Measurements from ENCODE around the gene ECI1. TPM values are rescaled to one million over a fixed set of nuclear protein-coding genes. Genes with fewer than 3 reads are reported as not detected.

Gene ECI1
- total RNA-seq, 2 donors from 2014 or later = 36.7 to 50.6 TPM

DNA sequence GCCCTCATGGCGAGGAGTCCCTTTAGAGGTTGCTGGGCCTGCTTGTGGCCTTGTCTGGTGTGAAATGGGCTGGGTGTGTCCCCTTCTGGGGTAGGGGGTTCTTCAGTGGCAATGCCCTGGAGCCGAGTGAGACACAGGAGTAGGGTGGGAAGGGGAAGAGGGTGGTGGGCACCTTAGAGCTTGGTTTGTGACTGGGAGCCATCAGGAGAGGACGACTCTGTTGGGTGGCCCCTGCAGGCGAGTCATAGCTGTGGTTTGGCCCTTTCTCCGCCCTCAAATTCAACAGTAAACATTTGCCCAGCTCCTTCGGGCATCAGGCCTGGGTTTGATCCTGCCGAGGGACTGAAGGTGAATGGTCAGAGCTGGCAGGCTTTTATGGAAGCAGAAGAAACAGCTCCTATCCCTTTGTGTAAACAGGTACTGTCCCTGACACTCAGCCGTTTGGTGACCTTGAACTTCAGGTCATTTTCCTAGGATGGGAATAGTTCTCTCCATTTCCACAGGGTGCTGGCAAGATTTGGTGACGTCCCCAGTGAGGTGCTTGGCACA, 25.1 kb downstream of the ECI1 start:
- H3K36me3 Mint-ChIP-seq (ENCODE audit: low read depth) = peaks cover 20% of the 10 kb centered on the region
- no peak overlapping the region for H3K4me3 Mint-ChIP-seq
- no peak for ATAC-seq (replicated peaks)
- H3K9me3 Mint-ChIP-seq = no peaks in the 10 kb centered on the region
- H3K27ac Mint-ChIP-seq = no peak overlapping the region
- no peaks in the 10 kb centered on the region for H3K4me1 Mint-ChIP-seq
- no peaks in the 10 kb centered on the region for H3K27me3 Mint-ChIP-seq

DNA sequence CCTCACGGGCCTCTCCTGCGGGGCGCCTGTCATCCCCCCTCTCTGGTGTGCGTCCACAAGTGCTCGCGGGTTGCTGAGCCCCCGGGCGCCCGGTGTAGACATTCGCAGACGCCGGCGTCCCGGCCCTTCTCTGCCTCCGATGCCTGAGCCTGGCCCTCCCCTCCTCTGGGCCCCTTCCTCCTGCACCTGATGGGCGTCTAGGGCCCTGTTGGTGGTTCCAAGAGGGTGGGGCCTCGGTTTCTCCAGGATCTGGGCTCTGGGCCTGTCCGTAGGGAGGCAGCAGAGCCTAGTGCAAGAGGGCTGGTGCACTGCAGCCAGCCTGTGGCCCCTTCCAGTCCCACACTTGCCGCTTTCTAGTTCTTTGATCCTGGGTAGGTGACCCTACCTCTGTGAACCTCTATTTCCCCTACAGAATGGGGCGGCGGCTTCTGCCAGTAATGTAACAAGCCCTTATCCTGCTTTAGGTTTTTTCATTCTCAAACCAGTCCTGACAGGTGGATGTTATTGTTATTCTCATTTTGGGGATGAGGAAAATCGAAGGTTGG, 27.4 kb downstream of the ECI1 start:
- Mint-ChIP-seq H3K9me3 (no peaks in the 10 kb centered on the region), H3K4me1 (no peaks in the 10 kb centered on the region), H3K27ac (peak overlapping the region; percentile 78), H3K36me3 (ENCODE audit: low read depth) (peaks cover 8% of the 10 kb centered on the region), H3K27me3 (no peaks in the 10 kb centered on the region), H3K4me3 (peak overlapping the region; percentile 80)
- ATAC-seq (replicated peaks) = peak; percentile 10

DNA sequence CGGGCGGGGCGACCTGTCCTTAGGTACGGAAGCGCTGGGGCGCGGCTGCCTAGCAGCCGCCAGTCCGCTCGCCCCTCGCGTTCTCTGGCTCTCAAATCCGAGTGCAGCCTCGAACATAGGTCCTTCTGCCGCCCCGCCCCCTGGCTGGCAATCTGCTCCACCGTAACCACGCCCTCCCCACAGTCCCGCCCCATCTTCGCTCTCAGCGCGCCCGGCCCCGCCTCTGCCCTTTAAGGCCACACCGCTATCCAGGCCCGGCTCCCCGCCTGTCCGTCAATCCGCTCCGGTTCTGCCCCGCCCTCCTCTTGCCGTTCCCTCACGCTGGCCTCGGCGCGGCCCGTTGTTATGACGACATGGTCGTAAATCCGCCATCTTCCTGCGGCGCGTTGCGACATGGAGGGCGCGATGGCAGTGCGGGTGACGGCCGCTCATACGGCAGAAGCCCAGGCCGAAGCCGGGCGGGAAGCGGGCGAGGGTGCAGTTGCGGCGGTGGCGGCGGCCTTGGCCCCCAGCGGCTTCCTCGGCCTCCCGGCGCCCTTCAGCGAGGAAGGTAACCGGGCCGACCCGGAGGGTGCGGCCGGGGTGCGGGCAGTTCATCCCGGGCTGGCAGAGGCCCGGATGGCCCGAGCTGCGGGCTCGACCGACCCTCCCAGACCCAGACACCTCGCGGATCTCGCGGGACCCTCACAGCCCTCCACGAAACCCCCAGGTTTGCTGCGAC, 28.0 kb downstream of the ECI1 start, which contains the start of gene E4F1:
TSS of gene E4F1 (plus strand) at position 371 of the 721 bp plus-strand sequence. CDS start at position 394, 23 bp downstream.
- H3K27ac Mint-ChIP-seq = peak within 1 kb of the TSS; percentile 78
- peak; percentile 100 for ATAC-seq (replicated peaks)
- H3K27me3 Mint-ChIP-seq = no peaks in the 10 kb centered on the region
- H3K4me1 Mint-ChIP-seq = no peaks in the 10 kb centered on the region
- H3K4me3 Mint-ChIP-seq = peak within 1 kb of the TSS; percentile 80
- H3K9me3 Mint-ChIP-seq = no peaks in the 10 kb centered on the region
- peaks cover 8% of the 10 kb centered on the region for H3K36me3 Mint-ChIP-seq (ENCODE audit: low read depth)

DNA sequence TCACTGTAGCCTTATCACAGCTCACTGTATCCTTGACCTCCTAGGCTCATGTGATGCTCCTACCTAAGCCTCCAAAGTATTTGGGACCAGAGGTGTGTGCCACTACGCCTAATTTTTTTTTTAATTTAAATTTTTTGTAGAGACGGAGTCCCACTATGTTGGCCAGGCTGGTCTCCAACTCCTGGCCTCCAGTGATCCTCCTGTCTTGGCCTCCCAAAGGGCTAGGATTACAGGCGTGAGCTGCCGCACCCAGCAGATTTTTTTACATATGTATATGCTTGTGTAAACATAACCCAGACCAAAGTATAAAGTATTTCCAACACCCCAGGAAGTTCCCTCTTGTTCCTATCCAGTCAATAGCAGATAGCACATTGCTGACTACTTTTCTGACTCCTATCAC, 35.1 kb downstream of the ECI1 start:
- ATAC-seq (replicated peaks) = no peak
- H3K36me3 Mint-ChIP-seq (ENCODE audit: low read depth) = peaks cover 21% of the 10 kb centered on the region
- peak overlapping the region; percentile 80 for H3K4me3 Mint-ChIP-seq
- peaks cover 6% of the 10 kb centered on the region for H3K4me1 Mint-ChIP-seq
- H3K27ac Mint-ChIP-seq = no peak overlapping the region
- H3K9me3 Mint-ChIP-seq = no peaks in the 10 kb centered on the region
- H3K27me3 Mint-ChIP-seq = no peaks in the 10 kb centered on the region

DNA sequence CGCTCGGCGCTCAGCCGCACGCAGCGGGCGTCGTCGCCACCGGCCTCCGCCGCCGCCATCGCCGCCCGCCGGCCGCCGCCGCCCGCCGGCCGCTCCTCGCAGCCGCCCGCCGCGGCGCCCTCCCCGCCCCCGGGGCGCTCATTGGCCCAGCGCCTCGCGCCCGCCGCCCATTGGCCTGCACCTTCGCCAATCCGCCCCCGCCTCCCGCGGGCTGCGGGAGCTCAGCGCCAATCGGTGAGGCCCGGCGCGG, 36.7 kb downstream of the ECI1 start, which contains the start of gene PGP:
TSS of gene PGP (minus strand) at position 122 of the 250 bp plus-strand sequence. CDS start at position 59, 63 bp downstream.
- Mint-ChIP-seq H3K27ac (peak within 1 kb of the TSS; percentile 73), H3K4me1 (peaks cover 6% of the 10 kb centered on the region), H3K27me3 (no peaks in the 10 kb centered on the region), H3K9me3 (no peaks in the 10 kb centered on the region), H3K4me3 (peak within 1 kb of the TSS; percentile 89), H3K36me3 (ENCODE audit: low read depth) (peaks cover 21% of the 10 kb centered on the region)
- ATAC-seq (replicated peaks) = no peak

DNA sequence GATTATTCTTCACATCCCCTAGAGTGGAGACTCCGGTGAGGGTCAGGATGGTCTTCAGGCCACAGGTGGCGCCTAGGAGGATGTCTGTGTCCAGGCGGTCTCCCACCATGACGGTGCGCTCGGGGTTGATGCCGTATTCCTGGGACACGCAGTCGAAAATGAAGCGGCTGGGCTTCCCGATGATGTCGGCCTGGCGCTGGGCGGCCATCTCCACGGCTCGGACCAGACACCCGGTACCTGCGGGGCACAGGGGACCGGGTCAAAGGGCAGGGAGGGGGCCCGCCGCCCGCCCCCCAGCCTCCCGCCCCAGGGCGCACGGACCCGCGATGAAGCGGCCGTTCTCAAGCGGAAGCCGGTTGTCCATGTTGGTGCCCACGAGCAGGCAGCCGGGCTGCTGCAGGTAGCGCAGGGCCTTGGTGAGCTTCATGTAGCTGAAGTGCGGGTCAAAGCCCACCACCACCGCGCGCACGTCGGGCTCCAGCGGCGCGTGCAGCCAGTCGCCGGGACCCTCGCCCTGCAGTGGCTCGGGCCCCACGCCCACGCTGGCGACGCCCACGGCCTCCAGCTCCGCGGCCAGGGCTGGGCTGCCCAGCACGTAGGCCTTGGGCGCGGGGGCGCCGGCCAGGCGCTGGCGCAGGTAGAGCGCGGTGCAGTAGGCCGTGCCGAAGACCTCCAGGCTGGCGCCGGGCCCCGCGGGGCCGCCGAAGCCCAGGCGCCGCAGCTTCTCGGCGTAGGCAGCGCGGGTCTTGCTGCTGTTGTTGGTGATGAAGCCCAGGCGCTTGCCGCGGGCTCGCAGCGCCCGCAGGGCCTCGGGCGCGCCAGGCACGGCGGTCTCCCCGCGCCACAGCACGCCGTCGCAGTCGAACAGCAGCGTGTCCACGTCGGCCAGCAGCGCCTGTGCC, 37.3 kb downstream of the ECI1 start:
- H3K36me3 Mint-ChIP-seq (ENCODE audit: low read depth) = peaks cover 21% of the 10 kb centered on the region
- peak overlapping the region; percentile 89 for H3K4me3 Mint-ChIP-seq
- peaks cover 6% of the 10 kb centered on the region for H3K4me1 Mint-ChIP-seq
- H3K9me3 Mint-ChIP-seq = no peaks in the 10 kb centered on the region
- no peaks in the 10 kb centered on the region for H3K27me3 Mint-ChIP-seq
- no peak for ATAC-seq (replicated peaks)
- H3K27ac Mint-ChIP-seq = peak overlapping the region; percentile 73

DNA sequence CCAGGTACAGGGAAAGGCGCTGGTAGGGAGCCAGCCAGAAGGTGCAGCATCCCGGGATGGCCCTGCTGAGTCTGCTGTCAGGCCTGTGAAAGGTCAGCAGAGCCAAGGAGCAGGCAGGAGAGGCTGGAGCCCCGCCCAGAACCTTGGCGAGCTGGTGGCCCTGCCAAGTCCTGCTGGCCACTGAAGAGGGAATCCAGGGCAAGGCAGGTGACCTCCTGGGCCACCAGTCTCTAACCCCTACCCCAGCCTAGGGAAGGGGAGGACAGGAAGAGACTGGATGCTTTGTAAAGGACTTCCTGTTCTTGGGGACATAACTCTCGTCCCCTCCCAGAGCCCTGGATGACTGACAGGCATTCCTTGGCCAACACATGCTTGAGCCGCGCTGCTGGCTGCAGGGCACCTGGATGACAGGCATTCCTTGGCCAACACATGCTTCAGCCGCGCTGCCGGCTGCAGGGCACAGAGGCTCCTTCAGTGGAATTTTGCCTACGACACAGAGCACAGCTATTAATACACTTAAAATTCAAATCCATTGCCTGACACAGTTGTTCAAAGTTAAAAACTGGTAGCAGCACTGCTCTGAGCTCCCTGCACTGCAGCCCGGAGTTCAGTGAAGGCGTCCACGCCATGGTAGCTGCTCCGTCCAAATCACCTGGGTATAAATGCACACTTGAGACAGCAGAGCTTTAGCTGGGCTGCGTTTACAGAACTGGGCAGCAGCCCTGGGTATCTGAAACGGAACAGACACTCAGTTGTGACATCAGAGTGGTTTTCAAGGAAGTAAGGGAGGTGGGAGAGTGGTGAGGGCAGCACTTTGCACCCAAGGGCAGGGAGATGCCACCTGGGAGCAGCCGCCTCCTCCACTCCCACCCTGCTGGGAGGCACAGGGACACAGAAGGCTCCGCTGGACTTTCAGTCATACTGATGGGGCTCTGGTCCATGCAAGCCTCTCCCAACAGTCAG, 38.7 kb downstream of the ECI1 start:
- Mint-ChIP-seq H3K27me3 (no peaks in the 10 kb centered on the region), H3K4me1 (peaks cover 7% of the 10 kb centered on the region), H3K36me3 (ENCODE audit: low read depth) (peaks cover 30% of the 10 kb centered on the region), H3K27ac (no peak overlapping the region), H3K9me3 (no peaks in the 10 kb centered on the region), H3K4me3 (peak overlapping the region; percentile 89)
- ATAC-seq (replicated peaks) = no peak

DNA sequence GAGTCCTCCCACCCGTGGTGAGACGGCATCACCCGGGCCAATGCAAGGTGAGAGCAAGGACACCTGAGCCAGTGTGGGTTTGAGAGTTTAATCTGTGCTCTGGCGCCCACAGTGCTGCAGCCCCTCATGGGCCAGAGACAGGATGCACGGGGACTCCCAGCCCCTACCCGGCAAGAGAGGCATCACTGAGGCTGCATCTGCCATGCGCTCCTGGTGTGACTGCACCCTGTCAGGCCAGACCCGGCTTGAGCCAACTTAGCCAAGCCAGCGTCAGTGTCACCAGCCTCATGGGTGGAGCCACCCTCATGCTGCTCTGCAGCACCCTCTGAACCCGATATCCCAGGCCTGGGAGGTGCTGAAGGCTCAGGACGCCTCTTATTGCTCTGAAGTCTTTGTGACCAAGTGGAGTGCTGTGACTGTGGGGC, 39.5 kb downstream of the ECI1 start:
- H3K9me3 Mint-ChIP-seq = no peaks in the 10 kb centered on the region
- peaks cover 36% of the 10 kb centered on the region for H3K36me3 Mint-ChIP-seq (ENCODE audit: low read depth)
- peak overlapping the region; percentile 89 for H3K4me3 Mint-ChIP-seq
- H3K4me1 Mint-ChIP-seq = peaks cover 12% of the 10 kb centered on the region
- H3K27me3 Mint-ChIP-seq = no peaks in the 10 kb centered on the region
- H3K27ac Mint-ChIP-seq = no peak overlapping the region
- ATAC-seq (replicated peaks) = no peak

DNA sequence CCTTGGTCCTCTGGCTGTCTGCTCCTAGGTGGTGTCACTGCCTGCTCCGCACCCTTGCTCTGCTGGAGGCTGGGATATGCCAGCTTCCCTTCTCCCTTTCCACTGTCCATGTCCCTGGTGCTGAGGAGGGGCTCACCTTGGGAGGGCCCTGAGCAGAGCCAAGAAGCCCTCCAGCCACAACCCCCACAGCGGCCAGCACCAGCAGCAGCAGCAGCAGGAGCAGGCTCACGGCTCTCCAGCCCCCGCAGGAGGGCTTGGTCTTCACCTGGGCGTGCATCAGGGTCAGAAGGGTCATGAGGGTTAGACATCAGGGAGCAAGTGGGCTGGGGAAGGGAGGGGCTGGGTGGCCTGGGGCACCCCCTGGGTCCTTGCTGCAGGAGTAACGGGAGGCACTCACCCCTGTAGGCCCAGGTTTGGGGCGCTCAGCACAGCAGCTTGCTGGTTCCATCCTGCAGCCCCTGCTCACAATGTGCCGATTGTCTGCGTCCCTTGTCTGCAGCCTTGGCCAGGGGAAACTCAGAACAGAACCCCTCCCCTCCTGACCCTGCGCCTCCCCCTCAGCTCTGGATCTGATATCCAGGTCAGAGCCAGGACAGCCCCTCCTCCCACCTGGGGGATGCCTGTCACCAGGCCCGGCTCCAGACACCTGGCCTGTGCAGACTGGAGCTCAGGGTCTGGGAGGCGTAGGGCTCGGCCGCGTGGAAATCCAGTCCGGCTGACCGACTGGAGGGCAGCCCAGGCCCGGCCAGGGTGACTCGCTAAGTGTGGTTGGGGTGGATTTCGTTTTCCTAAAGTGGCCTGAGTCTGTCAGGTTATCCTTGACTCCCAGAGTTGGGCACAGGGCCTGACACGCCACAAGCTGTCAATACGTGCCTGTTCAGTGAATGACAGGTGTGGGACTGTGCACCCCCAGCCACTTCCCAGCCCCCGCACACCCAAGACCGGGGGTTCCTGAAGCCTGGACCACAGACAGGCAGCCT, 40.7 kb downstream of the ECI1 start, which contains the start of gene BRICD5:
TSS of gene BRICD5 (minus strand) at position 478 of the 980 bp plus-strand sequence. CDS start at position 448, 30 bp downstream.
- H3K27me3 Mint-ChIP-seq = no peaks in the 10 kb centered on the region
- ATAC-seq (replicated peaks) = no peak
- H3K9me3 Mint-ChIP-seq = no peaks in the 10 kb centered on the region
- peaks cover 12% of the 10 kb centered on the region for H3K4me1 Mint-ChIP-seq
- peak within 1 kb of the TSS; percentile 89 for H3K4me3 Mint-ChIP-seq
- H3K27ac Mint-ChIP-seq = no peak within 1 kb of the TSS
- H3K36me3 Mint-ChIP-seq (ENCODE audit: low read depth) = peaks cover 44% of the 10 kb centered on the region

DNA sequence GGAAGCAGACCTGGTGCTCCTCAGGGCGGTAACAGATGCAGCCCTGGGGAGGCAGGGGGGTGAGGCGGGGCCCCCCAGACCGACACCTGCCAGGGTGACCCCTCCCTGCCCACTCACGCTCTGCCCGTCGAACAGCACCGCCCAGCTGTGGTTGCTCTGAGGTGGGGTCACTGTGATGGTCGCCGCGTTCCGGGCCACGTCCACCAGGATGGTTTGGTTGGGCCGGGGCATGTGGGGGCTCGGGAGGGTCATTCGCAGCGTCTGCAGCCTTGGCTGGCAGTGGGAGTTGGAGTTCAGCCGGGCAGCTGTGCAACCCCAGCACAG, 41.4 kb downstream of the ECI1 start:
- H3K27ac Mint-ChIP-seq = no peak overlapping the region
- H3K9me3 Mint-ChIP-seq = no peaks in the 10 kb centered on the region
- no peak overlapping the region for H3K4me3 Mint-ChIP-seq
- ATAC-seq (replicated peaks) = no peak
- no peaks in the 10 kb centered on the region for H3K27me3 Mint-ChIP-seq
- H3K36me3 Mint-ChIP-seq (ENCODE audit: low read depth) = peaks cover 44% of the 10 kb centered on the region
- peaks cover 12% of the 10 kb centered on the region for H3K4me1 Mint-ChIP-seq

DNA sequence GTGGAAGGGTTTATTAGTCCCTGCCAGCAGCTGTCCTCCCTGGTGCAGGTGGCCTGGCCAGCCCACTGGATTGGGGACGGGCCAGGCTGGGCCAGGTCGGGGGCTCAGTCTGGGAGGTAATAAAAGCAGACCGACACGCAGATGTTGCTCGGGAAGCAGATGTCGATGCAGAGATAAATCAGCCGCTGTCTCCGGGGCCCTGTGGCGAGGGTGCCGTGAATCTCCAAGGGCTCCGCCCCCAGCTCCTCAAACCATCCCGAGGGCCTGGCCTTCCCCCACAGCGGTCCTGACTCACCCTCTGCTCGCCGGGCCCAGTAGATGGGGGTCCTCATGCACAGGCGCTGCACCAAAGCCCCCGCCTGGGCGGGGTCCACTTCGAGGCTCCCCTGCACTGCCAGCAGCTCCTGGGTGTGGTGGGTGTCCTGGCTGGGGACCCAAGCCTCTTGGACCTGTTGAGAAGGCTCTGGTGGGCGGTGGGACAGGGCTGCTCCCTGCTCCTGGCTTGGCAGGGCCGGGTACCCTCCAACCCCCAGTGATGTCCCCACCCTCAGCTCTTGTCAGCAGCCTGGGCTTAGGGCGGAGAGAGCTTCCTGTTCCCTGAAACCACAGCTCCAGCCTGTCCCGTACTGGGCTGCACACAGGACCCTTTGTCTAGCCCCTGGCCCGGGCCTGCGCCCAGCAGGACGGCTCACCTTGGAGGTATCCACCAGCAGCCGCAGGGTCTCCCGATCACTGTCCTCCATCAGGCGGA, 42.0 kb downstream of the ECI1 start:
- Mint-ChIP-seq H3K27ac (no peak overlapping the region), H3K36me3 (ENCODE audit: low read depth) (peaks cover 44% of the 10 kb centered on the region), H3K4me3 (no peak overlapping the region), H3K27me3 (no peaks in the 10 kb centered on the region), H3K4me1 (peaks cover 15% of the 10 kb centered on the region), H3K9me3 (no peaks in the 10 kb centered on the region)
- ATAC-seq (replicated peaks) = no peak

DNA sequence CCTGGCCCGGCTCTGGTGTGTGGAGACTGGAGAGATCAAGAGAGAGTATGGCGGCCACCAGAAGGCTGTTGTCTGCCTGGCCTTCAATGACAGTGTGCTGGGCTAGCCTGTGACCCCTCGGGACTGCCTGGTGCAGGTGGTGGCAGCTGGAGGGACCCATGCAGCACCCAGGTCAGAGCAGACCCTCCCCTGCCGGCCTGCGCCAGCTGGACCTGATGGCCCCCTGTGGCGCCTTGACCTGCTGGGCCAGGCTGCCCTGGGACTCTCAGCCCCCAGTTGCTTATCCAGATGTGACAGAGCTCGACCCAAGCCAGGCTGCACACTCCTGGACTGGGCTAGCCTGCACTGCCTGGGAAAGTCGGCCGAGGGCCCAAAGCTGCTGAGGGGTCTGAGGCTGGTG, 42.6 kb downstream of the ECI1 start:
- peaks cover 17% of the 10 kb centered on the region for H3K4me1 Mint-ChIP-seq
- no peak overlapping the region for H3K27ac Mint-ChIP-seq
- ATAC-seq (replicated peaks) = no peak
- no peaks in the 10 kb centered on the region for H3K27me3 Mint-ChIP-seq
- H3K9me3 Mint-ChIP-seq = no peaks in the 10 kb centered on the region
- no peak overlapping the region for H3K4me3 Mint-ChIP-seq
- peaks cover 44% of the 10 kb centered on the region for H3K36me3 Mint-ChIP-seq (ENCODE audit: low read depth)

Data from activated T-helper 17 cell treated with anti-CD3 and anti-CD28 coated beads, Interleukin-2, amount 50 U/mL, for 72 hours (primary cell).